SK-N-SH treated with all-trans-retinoic acid at 6 μM for 48 hours (cell line): ENCODE data around the gene SEZ6L.

Experiments used
- ZNF565 ChIP-seq: fragments of 450-650 bp; formaldehyde crosslinking; conservative IDR thresholded peaks from 2 replicates; pipeline ENCODE4 v1.5.0; 2020; ENCODE audit warnings: low read depth, mild to moderate bottlenecking, moderate library complexity
- TF ChIP-seq, protein P1 (sequence below): fragments of 250-450 bp; sonication (Bioruptor Pico); IDR thresholded peaks from 2 replicates; pipeline ENCODE4 v1.8.0; 2020; ENCODE audit warnings: mild to moderate bottlenecking, moderate library complexity, borderline replicate concordance

DNA sequence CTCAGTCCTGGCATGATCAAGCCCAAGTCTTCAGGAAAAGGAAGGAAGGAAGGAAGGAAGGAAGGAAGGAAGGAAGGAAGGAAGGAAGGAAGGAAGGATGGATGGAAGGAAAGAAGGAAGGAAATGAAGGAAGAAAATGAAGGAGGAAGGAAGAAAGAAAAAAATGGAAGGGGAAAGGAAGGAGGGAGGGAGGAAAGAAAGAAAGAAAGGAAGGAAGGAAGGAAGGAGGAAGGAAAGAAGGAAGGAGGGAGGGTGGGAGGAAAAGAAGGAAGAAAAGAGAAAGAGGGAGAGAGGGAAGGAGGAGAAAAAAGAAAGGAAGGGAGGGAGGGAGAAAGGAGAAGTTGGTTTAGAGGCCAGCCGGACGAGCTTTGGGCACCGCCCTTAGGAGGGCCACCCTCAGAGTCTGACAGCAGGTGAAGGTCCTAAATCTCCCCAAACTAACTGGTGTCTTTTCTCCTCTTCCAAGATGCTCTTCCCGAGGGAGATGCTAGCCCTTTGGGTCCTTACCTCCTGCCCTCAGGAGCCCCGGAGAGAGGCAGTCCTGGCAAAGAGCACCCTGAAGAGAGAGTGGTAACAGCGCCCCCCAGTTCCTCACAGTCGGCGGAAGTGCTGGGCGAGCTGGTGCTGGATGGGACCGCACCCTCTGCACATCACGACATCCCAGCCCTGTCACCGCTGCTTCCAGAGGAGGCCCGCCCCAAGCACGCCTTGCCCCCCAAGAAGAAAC is 122.8 kb downstream of the SEZ6L start:
- TF ChIP-seq, protein P1, sequence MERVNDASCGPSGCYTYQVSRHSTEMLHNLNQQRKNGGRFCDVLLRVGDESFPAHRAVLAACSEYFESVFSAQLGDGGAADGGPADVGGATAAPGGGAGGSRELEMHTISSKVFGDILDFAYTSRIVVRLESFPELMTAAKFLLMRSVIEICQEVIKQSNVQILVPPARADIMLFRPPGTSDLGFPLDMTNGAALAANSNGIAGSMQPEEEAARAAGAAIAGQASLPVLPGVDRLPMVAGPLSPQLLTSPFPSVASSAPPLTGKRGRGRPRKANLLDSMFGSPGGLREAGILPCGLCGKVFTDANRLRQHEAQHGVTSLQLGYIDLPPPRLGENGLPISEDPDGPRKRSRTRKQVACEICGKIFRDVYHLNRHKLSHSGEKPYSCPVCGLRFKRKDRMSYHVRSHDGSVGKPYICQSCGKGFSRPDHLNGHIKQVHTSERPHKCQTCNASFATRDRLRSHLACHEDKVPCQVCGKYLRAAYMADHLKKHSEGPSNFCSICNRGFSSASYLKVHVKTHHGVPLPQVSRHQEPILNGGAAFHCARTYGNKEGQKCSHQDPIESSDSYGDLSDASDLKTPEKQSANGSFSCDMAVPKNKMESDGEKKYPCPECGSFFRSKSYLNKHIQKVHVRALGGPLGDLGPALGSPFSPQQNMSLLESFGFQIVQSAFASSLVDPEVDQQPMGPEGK (CRISPR knock-in tag): no peak
- no peak for TF ChIP-seq ZNF565 (CRISPR knock-in tag)
